HCT116 (cell line): ENCODE results near the gene PTPN13. TPM values are rescaled to one million over a fixed set of nuclear protein-coding genes. Genes with fewer than 3 reads are reported as not detected.

Experiments
- ATAC-seq: fragments of 200-7000 bp; cut with Tn5 transposase; 2 replicates; pipeline ENCODE4 v1.9.1; 2020; ENCODE audit warnings: mild to moderate bottlenecking, moderate library complexity
- BruUV-seq: library from RNA; stranded (reverse); fragments of 400-500 nt; replicated peaks from 2 replicates; lab custom pipeline; 2021; lab: Mats Ljungman, UMichigan
- CTCF ChIA-PET: fragments of 300-600 bp; sonication (Branson Sonifier 250); formaldehyde crosslinking; loops from one replicate; lab custom pipeline; 2021; ENCODE audit warnings: antibody characterized with exemption; lab: Charles Lee
- POLR2A ChIA-PET: fragments of 300-600, 350-600 bp; sonication (Branson Sonifier 250); formaldehyde crosslinking; loops from one replicate; lab custom pipeline; 2021; ENCODE audit warnings: antibody characterized with exemption; lab: Charles Lee
- RAD21 ChIA-PET, 2 experiments: fragments of 300-600 bp; sonication (Branson Sonifier 250); formaldehyde crosslinking; loops; one replicate each; lab custom pipeline; 2023; ENCODE audit warnings: low total read pairs in 2 of 2; ENCODE audit not compliant: uncharacterized antibody in 2 of 2, unreplicated experiment in 2 of 2, low non-redundant PET in 1 of 2; lab: Charles Lee
- DNase-seq: peaks from one replicate; pipeline ENCODE4 v3.0.0-alpha.2; 2010; ENCODE audit warnings: low read depth, low spot score
- H2AFZ ChIP-seq: fragments of 200-600 bp; shearing (Covaris generic), sonication (generic); 2 replicates; pipeline ENCODE4 v1.6.1; 2017; ENCODE audit warnings: low read depth, mixed run types, mixed read lengths, antibody characterized with exemption, low read length; ENCODE audit not compliant: poor library complexity, severe bottlenecking
- H3K27ac ChIP-seq: 2 replicates; pipeline ENCODE4 v1.5.1; 2012; ENCODE audit warnings: low read depth, low read length
- H3K27me3 ChIP-seq: fragments of 200-600 bp; sonication (generic); 2 replicates; pipeline ENCODE4 v1.6.1; 2016; ENCODE audit warnings: mixed run types, low read length, mixed read lengths; ENCODE audit not compliant: insufficient read depth
- H3K36me3 ChIP-seq, 2 experiments: fragments of 200-500 bp in 1 of 2; fragments of 200-600 bp in 1 of 2; sonication (Bioruptor generic) in 1 of 2; sonication (generic) in 1 of 2; 2 replicates each; pipeline versions ENCODE4 v1.5.1 to v1.6.1; 2014 to 2016; ENCODE audit warnings: low read length in 2 of 2, inconsistent platforms in 1 of 2, mixed read lengths in 1 of 2, mixed run types in 1 of 2; ENCODE audit not compliant: insufficient read depth in 2 of 2, control insufficient read depth in 1 of 2
- H3K4me1 ChIP-seq, 2 experiments: fragments of 200-600 bp in 1 of 2; sonication (generic) in 1 of 2; 2 replicates each; pipeline versions ENCODE4 v1.5.1 to v1.6.1; 2012 to 2017; ENCODE audit warnings: low read length in 2 of 2, inconsistent platforms in 1 of 2, mild to moderate bottlenecking in 1 of 2, mixed read lengths in 1 of 2, mixed run types in 1 of 2, moderate library complexity in 1 of 2; ENCODE audit not compliant: insufficient read depth in 2 of 2, control insufficient read depth in 1 of 2
- H3K4me2 ChIP-seq: fragments of 200-600 bp; sonication (generic); 2 replicates; pipeline ENCODE4 v1.6.1; 2017; ENCODE audit warnings: mixed run types, low read length, mixed read lengths
- H3K4me3 ChIP-seq, 2 experiments: fragments of 200-600 bp in 1 of 2; sonication (generic) in 1 of 2; replicated peaks in 1 of 2; 2 replicates each; pipeline ENCODE4 v1.5.1; 2011 to 2016; ENCODE audit warnings: low read length in 2 of 2, control low read depth in 1 of 2, low read depth in 1 of 2, mild to moderate bottlenecking in 1 of 2, mixed read lengths in 1 of 2, mixed run types in 1 of 2
- H3K79me2 ChIP-seq: fragments of 200-600 bp; sonication (generic); 2 replicates; pipeline ENCODE4 v1.6.1; 2017; ENCODE audit warnings: mild to moderate bottlenecking, mixed run types, low read length, moderate library complexity, mixed read lengths; ENCODE audit not compliant: insufficient read depth
- H3K9ac ChIP-seq: fragments of 200-600 bp; sonication (generic); 2 replicates; pipeline ENCODE4 v1.6.1; 2016; ENCODE audit warnings: low read length, mixed read lengths
- H3K9me2 ChIP-seq: fragments of 200-600 bp; sonication (generic), shearing (Covaris generic); 2 replicates; pipeline ENCODE4 v1.6.1; 2017; ENCODE audit warnings: mixed run types, mild to moderate bottlenecking, moderate library complexity; ENCODE audit not compliant: insufficient read depth
- H3K9me3 ChIP-seq, 2 experiments: fragments of 200-500 bp in 1 of 2; fragments of 200-600 bp in 1 of 2; sonication (Bioruptor generic) in 1 of 2; sonication (generic) in 1 of 2; 2 replicates each; pipeline ENCODE4 v1.6.1; 2014 to 2017; ENCODE audit warnings: low read length in 2 of 2, mixed read lengths in 2 of 2, inconsistent platforms in 1 of 2, low read depth in 1 of 2, mild to moderate bottlenecking in 1 of 2, mixed run types in 1 of 2, moderate library complexity in 1 of 2; ENCODE audit not compliant: control insufficient read depth in 1 of 2, insufficient read depth in 1 of 2
- H4K20me1 ChIP-seq: fragments of 200-600 bp; sonication (generic), shearing (Covaris generic); 2 replicates; pipeline ENCODE4 v1.6.1; 2017; ENCODE audit warnings: mixed run types, mild to moderate bottlenecking, moderate library complexity; ENCODE audit not compliant: insufficient read depth
- ATF3 ChIP-seq: IDR thresholded peaks from 2 replicates; pipeline ENCODE4 v1.6.1; 2012
- CBX3 ChIP-seq: IDR thresholded peaks from 2 replicates; pipeline ENCODE4 v1.6.1; 2012; ENCODE audit warnings: low read depth
- EGR1 ChIP-seq: IDR thresholded peaks from 2 replicates; pipeline ENCODE4 v1.6.1; 2012; ENCODE audit warnings: low read depth
- ELF1 ChIP-seq: IDR thresholded peaks from 2 replicates; pipeline ENCODE4 v1.6.1; 2012; ENCODE audit warnings: low read depth, borderline replicate concordance
- FOSL1 ChIP-seq: IDR thresholded peaks from 2 replicates; pipeline ENCODE4 v1.6.1; 2012; ENCODE audit warnings: low read depth
- JUND ChIP-seq: IDR thresholded peaks from 2 replicates; pipeline ENCODE4 v1.6.1; 2012
- MAX ChIP-seq: IDR thresholded peaks from 2 replicates; pipeline ENCODE4 v1.6.1; 2012
- POLR2A ChIP-seq: IDR thresholded peaks from 2 replicates; pipeline ENCODE4 v1.7.0; 2011; ENCODE audit warnings: borderline replicate concordance; ENCODE audit not compliant: insufficient read depth, insufficient read length; ENCODE audit errors: extremely low read depth
- POLR2AphosphoS5 ChIP-seq: IDR thresholded peaks from 2 replicates; pipeline ENCODE4 v1.6.1; 2011; ENCODE audit warnings: mild to moderate bottlenecking, low read depth, low read length, moderate library complexity
- RAD21 ChIP-seq: IDR thresholded peaks from 2 replicates; pipeline ENCODE4 v1.6.1; 2012; ENCODE audit warnings: low read depth, mild to moderate bottlenecking
- SP1 ChIP-seq: IDR thresholded peaks from 2 replicates; pipeline ENCODE4 v1.6.1; 2012; ENCODE audit warnings: low read depth
- SRF ChIP-seq: IDR thresholded peaks from 2 replicates; pipeline ENCODE4 v1.6.1; 2012; ENCODE audit warnings: low read depth
- YY1 ChIP-seq: IDR thresholded peaks from 2 replicates; pipeline ENCODE4 v1.6.1; 2011; ENCODE audit warnings: low read length, low read depth, moderate library complexity, mild to moderate bottlenecking; ENCODE audit not compliant: insufficient replicate concordance; ENCODE audit errors: extremely low read depth
- ZNF274 ChIP-seq: fragments of 200-500 bp; sonication (Bioruptor generic); IDR thresholded peaks from 2 replicates; pipeline ENCODE4 v1.6.1; 2014; ENCODE audit warnings: mild to moderate bottlenecking, low read depth, low read length, inconsistent platforms
- intact Hi-C: fragments of 100-400 bp; cut with micrococcal nuclease; formaldehyde crosslinking; loops from 2 replicates; pipeline ENCODE4 v1.10.0; 2022
- total RNA-seq: library from RNA; stranded (reverse); gene quantifications from one replicate; pipeline ENCODE4 v1.2.1, GENCODE V29; 2021; ENCODE audit not compliant: unreplicated experiment
- TF ChIP-seq, protein P1 (sequence below), 3 experiments: fragments of 200-600 bp in 1 of 3; sonication (generic) in 1 of 3; IDR thresholded peaks in 2 of 3; conservative IDR thresholded peaks in 1 of 3; 2 replicates each; pipeline ENCODE4 v1.5.1; 2012 to 2017; ENCODE audit warnings: low read depth in 2 of 3, low read length in 2 of 3, antibody characterized with exemption in 1 of 3, borderline replicate concordance in 1 of 3, control low read depth in 1 of 3, mild to moderate bottlenecking in 1 of 3, mixed read lengths in 1 of 3, mixed run types in 1 of 3, moderate library complexity in 1 of 3; ENCODE audit not compliant: insufficient read depth in 1 of 3
- TF ChIP-seq, protein P2 (sequence below): IDR thresholded peaks from 2 replicates; pipeline ENCODE4 v1.6.1; 2012; ENCODE audit warnings: low read depth

PTPN13 gene
- total RNA-seq, 1 experiment from 2014 or later: 14.6 TPM

DNA sequence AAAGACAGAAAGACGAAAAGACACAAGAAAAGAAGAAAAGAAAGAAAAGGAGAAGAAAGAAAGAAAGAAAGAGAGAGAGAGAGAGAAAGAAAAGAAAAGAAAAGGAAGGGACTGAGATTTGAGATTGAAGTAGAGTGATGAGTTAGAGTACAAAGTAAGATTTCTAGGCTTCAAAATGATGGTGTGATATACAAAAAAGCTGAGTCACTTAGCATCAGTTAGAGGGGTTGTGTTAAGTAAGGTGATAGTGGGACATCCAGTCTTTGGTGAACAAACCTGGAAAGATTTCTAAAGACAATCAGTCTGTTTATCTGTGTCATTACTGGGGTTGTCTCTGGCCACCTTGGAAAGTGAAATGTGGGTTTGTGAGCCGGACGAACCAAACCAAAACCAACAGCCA, 241.6 kb downstream of the PTPN13 start:
- intact Hi-C loops: no loop called here
- H3K9me3 ChIP-seq: no peaks in the 10 kb centered on the region
- no peak overlapping the region for H3K4me3 ChIP-seq
- no peak for ATAC-seq
- no peak overlapping the region for H2AFZ ChIP-seq
- BruUV-seq: no TSS peak
- no peak overlapping the region for H3K9ac ChIP-seq
- no peak overlapping the region for H3K4me2 ChIP-seq
- ChIA-PET POLR2A (no interaction called here), CTCF (no interaction called here), RAD21 (no interaction called here)
- no peaks in the 10 kb centered on the region for H4K20me1 ChIP-seq
- no peaks in the 10 kb centered on the region for H3K79me2 ChIP-seq
- peaks cover 5 to 22% of the 10 kb centered on the region in 2 experiments for H3K4me1 ChIP-seq
- no peak for DNase-seq
- H3K36me3 ChIP-seq: no peaks in the 10 kb centered on the region
- no peak for TF ChIP-seq FOSL1
- no peak for TF ChIP-seq RAD21
- TF ChIP-seq ZNF274: no peak
- TF ChIP-seq CBX3: no peak
- TF ChIP-seq EGR1: no peak
- TF ChIP-seq SP1: no peak
- TF ChIP-seq ELF1: no peak
- no peak for TF ChIP-seq MAX
- no peak for TF ChIP-seq SRF
- no peak for TF ChIP-seq POLR2AphosphoS5
- TF ChIP-seq, protein P1, sequence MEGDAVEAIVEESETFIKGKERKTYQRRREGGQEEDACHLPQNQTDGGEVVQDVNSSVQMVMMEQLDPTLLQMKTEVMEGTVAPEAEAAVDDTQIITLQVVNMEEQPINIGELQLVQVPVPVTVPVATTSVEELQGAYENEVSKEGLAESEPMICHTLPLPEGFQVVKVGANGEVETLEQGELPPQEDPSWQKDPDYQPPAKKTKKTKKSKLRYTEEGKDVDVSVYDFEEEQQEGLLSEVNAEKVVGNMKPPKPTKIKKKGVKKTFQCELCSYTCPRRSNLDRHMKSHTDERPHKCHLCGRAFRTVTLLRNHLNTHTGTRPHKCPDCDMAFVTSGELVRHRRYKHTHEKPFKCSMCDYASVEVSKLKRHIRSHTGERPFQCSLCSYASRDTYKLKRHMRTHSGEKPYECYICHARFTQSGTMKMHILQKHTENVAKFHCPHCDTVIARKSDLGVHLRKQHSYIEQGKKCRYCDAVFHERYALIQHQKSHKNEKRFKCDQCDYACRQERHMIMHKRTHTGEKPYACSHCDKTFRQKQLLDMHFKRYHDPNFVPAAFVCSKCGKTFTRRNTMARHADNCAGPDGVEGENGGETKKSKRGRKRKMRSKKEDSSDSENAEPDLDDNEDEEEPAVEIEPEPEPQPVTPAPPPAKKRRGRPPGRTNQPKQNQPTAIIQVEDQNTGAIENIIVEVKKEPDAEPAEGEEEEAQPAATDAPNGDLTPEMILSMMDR (IDR thresholded peaks at IDR 0.05 in 2 of 3, conservative IDR thresholded peaks at IDR 0.05 in 1 of 3; ENCODE audit: borderline replicate concordance in 1 of 3, insufficient read depth in 1 of 3, low read depth in 2 of 3, low read length in 2 of 3): no peak
- no peak for TF ChIP-seq ATF3
- TF ChIP-seq POLR2A: no peak
- TF ChIP-seq, protein P2, sequence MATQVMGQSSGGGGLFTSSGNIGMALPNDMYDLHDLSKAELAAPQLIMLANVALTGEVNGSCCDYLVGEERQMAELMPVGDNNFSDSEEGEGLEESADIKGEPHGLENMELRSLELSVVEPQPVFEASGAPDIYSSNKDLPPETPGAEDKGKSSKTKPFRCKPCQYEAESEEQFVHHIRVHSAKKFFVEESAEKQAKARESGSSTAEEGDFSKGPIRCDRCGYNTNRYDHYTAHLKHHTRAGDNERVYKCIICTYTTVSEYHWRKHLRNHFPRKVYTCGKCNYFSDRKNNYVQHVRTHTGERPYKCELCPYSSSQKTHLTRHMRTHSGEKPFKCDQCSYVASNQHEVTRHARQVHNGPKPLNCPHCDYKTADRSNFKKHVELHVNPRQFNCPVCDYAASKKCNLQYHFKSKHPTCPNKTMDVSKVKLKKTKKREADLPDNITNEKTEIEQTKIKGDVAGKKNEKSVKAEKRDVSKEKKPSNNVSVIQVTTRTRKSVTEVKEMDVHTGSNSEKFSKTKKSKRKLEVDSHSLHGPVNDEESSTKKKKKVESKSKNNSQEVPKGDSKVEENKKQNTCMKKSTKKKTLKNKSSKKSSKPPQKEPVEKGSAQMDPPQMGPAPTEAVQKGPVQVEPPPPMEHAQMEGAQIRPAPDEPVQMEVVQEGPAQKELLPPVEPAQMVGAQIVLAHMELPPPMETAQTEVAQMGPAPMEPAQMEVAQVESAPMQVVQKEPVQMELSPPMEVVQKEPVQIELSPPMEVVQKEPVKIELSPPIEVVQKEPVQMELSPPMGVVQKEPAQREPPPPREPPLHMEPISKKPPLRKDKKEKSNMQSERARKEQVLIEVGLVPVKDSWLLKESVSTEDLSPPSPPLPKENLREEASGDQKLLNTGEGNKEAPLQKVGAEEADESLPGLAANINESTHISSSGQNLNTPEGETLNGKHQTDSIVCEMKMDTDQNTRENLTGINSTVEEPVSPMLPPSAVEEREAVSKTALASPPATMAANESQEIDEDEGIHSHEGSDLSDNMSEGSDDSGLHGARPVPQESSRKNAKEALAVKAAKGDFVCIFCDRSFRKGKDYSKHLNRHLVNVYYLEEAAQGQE: no peak
- no peak for TF ChIP-seq YY1
- no peak for TF ChIP-seq JUND
- H3K9me2 ChIP-seq: no peaks in the 10 kb centered on the region
- H3K27ac ChIP-seq: no peak overlapping the region
- no peaks in the 10 kb centered on the region for H3K27me3 ChIP-seq
